Mesendoderm (in vitro differentiated cells): ENCODE results near the gene EXT2.

Experiments used
- DNase-seq: peaks from one replicate; pipeline ENCODE4 v3.0.0; 2013
- H2AK5ac ChIP-seq: 2 replicates; pipeline ENCODE4 v1.6.1; 2013; ENCODE audit warnings: low read length, inconsistent platforms
- H2BK120ac ChIP-seq: 2 replicates; pipeline ENCODE4 v1.6.1; 2013; ENCODE audit warnings: low read depth, mild to moderate bottlenecking, low read length, moderate library complexity, mixed read lengths
- H2BK15ac ChIP-seq: replicated peaks from 2 replicates; pipeline ENCODE4 v1.6.1; 2013; ENCODE audit warnings: low read depth, mild to moderate bottlenecking, moderate library complexity
- H2BK5ac ChIP-seq: 2 replicates; pipeline ENCODE4 v1.6.1; 2013; ENCODE audit warnings: low read length, inconsistent platforms
- H3K18ac ChIP-seq: 2 replicates; pipeline ENCODE4 v1.6.1; 2013; ENCODE audit warnings: mild to moderate bottlenecking, low read length, mixed read lengths
- H3K23ac ChIP-seq: one replicate; pipeline ENCODE4 v1.6.1; 2013; ENCODE audit warnings: low read length
- H3K27ac ChIP-seq: 2 replicates; pipeline ENCODE4 v1.5.1; 2013; ENCODE audit warnings: low read depth, mild to moderate bottlenecking, inconsistent platforms, low read length, moderate library complexity
- H3K27me3 ChIP-seq: 2 replicates; pipeline ENCODE4 v1.6.1; 2013; ENCODE audit warnings: low read length, control low read depth, mild to moderate bottlenecking, inconsistent platforms; ENCODE audit not compliant: insufficient read depth, poor library complexity
- H3K36me3 ChIP-seq: 2 replicates; pipeline ENCODE4 v1.6.1; 2013; ENCODE audit warnings: low read length, inconsistent platforms; ENCODE audit not compliant: control insufficient read depth, insufficient read depth
- H3K4ac ChIP-seq: one replicate; pipeline ENCODE4 v1.6.1; 2013; ENCODE audit warnings: low read depth, mild to moderate bottlenecking, low read length, moderate library complexity
- H3K4me1 ChIP-seq: 2 replicates; pipeline ENCODE4 v1.6.1; 2013; ENCODE audit warnings: low read depth, low read length, inconsistent platforms; ENCODE audit not compliant: control insufficient read depth
- H3K4me2 ChIP-seq: 2 replicates; pipeline ENCODE4 v1.6.1; 2013; ENCODE audit warnings: low read length
- H3K4me3 ChIP-seq: 2 replicates; pipeline ENCODE4 v1.5.1; 2013; ENCODE audit warnings: mild to moderate bottlenecking, low read length
- H3K56ac ChIP-seq: one replicate; pipeline ENCODE4 v1.6.1; 2013; ENCODE audit warnings: low read length
- H3K79me1 ChIP-seq: 2 replicates; pipeline ENCODE4 v1.6.1; 2013; ENCODE audit warnings: low read length, inconsistent platforms
- H3K79me2 ChIP-seq: 2 replicates; pipeline ENCODE4 v1.6.1; 2013; ENCODE audit warnings: mild to moderate bottlenecking, low read length; ENCODE audit not compliant: control insufficient read depth, insufficient read depth
- H3K9ac ChIP-seq: 2 replicates; pipeline ENCODE4 v1.6.1; 2013; ENCODE audit warnings: low read length, inconsistent platforms
- H4K5ac ChIP-seq: one replicate; pipeline ENCODE4 v1.6.1; 2013; ENCODE audit warnings: low read length
- H4K8ac ChIP-seq: one replicate; pipeline ENCODE4 v1.6.1; 2013; ENCODE audit warnings: low read depth, mild to moderate bottlenecking, control low read depth, low read length, moderate library complexity
- WGBS: extraction: QIAGEN DNeasy Blood & Tissue Kit; methylation state at CpG from one replicate; pipeline ENCODE4 v1.1.7; 2013; ENCODE audit warnings: low lambda C conversion rate, missing lambda C conversion rate; ENCODE audit not compliant: insufficient coverage; ENCODE audit errors: extremely low coverage; 5-methylcytosine and 5-hydroxymethylcytosine counted together

The EXT2 gene

GRCh38 chr11:44158384-44158783 is 62.9 kb downstream of the EXT2 start:
- WGBS, result no CpG with 5 or more reads among the region's 2 CpGs
- no peak overlapping the region for H3K27ac ChIP-seq
- H4K8ac ChIP-seq, result no peak overlapping the region
- no peak overlapping the region for H3K56ac ChIP-seq
- H3K4me3 ChIP-seq, result no peak overlapping the region
- no peak for DNase-seq
- H3K9ac ChIP-seq, result no peak overlapping the region
- no peak overlapping the region for H3K18ac ChIP-seq
- H3K4ac ChIP-seq, result no peak overlapping the region
- H2BK15ac ChIP-seq, result no peak overlapping the region
- no peak overlapping the region for H2AK5ac ChIP-seq
- no peaks in the 10 kb centered on the region for H3K79me1 ChIP-seq
- no peak overlapping the region for H4K5ac ChIP-seq
- no peaks in the 10 kb centered on the region for H3K4me1 ChIP-seq
- H2BK5ac ChIP-seq, result no peak overlapping the region
- no peaks in the 10 kb centered on the region for H3K27me3 ChIP-seq
- no peaks in the 10 kb centered on the region for H3K36me3 ChIP-seq
- no peak overlapping the region for H2BK120ac ChIP-seq
- no peak overlapping the region for H3K23ac ChIP-seq
- no peaks in the 10 kb centered on the region for H3K79me2 ChIP-seq
- no peak overlapping the region for H3K4me2 ChIP-seq

GRCh38 chr11:44159848-44160721 is 64.6 kb downstream of the EXT2 start:
- H3K23ac ChIP-seq, result no peak overlapping the region
- H3K18ac ChIP-seq, result no peak overlapping the region
- no peak overlapping the region for H3K27ac ChIP-seq
- no peak overlapping the region for H3K56ac ChIP-seq
- no peaks in the 10 kb centered on the region for H3K79me2 ChIP-seq
- H3K4me3 ChIP-seq, result no peak overlapping the region
- no peak overlapping the region for H3K9ac ChIP-seq
- no peak overlapping the region for H3K4me2 ChIP-seq
- no peaks in the 10 kb centered on the region for H3K27me3 ChIP-seq
- 100% methylated on average over 1 of the region's 1 CpG for WGBS
- H3K4ac ChIP-seq, result no peak overlapping the region
- H4K5ac ChIP-seq, result no peak overlapping the region
- H4K8ac ChIP-seq, result no peak overlapping the region
- DNase-seq, result no peak
- H3K4me1 ChIP-seq, result no peaks in the 10 kb centered on the region
- no peaks in the 10 kb centered on the region for H3K79me1 ChIP-seq
- no peak overlapping the region for H2BK120ac ChIP-seq
- H2BK15ac ChIP-seq, result no peak overlapping the region
- H3K36me3 ChIP-seq, result no peaks in the 10 kb centered on the region
- no peak overlapping the region for H2BK5ac ChIP-seq
- H2AK5ac ChIP-seq, result no peak overlapping the region

GRCh38 chr11:44162004-44162403 is 66.5 kb downstream of the EXT2 start:
- H3K4ac ChIP-seq, result no peak overlapping the region

GRCh38 chr11:44162662-44163061 is 67.2 kb downstream of the EXT2 start:
- no peak overlapping the region for H4K8ac ChIP-seq
- H2BK15ac ChIP-seq, result no peak overlapping the region
- H2AK5ac ChIP-seq, result no peak overlapping the region
- no peaks in the 10 kb centered on the region for H3K79me1 ChIP-seq
- no CpG with 5 or more reads among the region's 2 CpGs for WGBS
- H4K5ac ChIP-seq, result no peak overlapping the region
- H3K79me2 ChIP-seq, result no peaks in the 10 kb centered on the region
- DNase-seq, result no peak
- no peak overlapping the region for H3K23ac ChIP-seq
- H3K18ac ChIP-seq, result no peak overlapping the region
- no peak overlapping the region for H3K4me2 ChIP-seq
- no peaks in the 10 kb centered on the region for H3K27me3 ChIP-seq
- no peaks in the 10 kb centered on the region for H3K4me1 ChIP-seq
- H3K4ac ChIP-seq, result no peak overlapping the region
- H3K36me3 ChIP-seq, result no peaks in the 10 kb centered on the region
- H3K9ac ChIP-seq, result no peak overlapping the region
- no peak overlapping the region for H2BK5ac ChIP-seq
- no peak overlapping the region for H3K27ac ChIP-seq
- H3K56ac ChIP-seq, result no peak overlapping the region
- H3K4me3 ChIP-seq, result no peak overlapping the region
- no peak overlapping the region for H2BK120ac ChIP-seq

More at GRCh38 chr11:44162004-44162403, 66.5 kb downstream of the EXT2 start:
- Histone ChIP-seq H3K27ac (no peak overlapping the region), H3K23ac (no peak overlapping the region), H2BK15ac (no peak overlapping the region), H3K4me1 (no peaks in the 10 kb centered on the region), H2BK120ac (no peak overlapping the region), H3K4me3 (no peak overlapping the region), H3K79me1 (no peaks in the 10 kb centered on the region), H3K18ac (no peak overlapping the region), H3K4me2 (no peak overlapping the region), H3K56ac (no peak overlapping the region), H2BK5ac (no peak overlapping the region), H3K9ac (no peak overlapping the region), H2AK5ac (no peak overlapping the region), H3K36me3 (no peaks in the 10 kb centered on the region), H3K27me3 (no peaks in the 10 kb centered on the region), H4K8ac (no peak overlapping the region), H4K5ac (no peak overlapping the region), H3K79me2 (no peaks in the 10 kb centered on the region)
- DNase-seq, result no peak
- WGBS, result no CpG with 5 or more reads among the region's 1 CpG

GRCh38 chr11:44165432-44165831 is 70.0 kb downstream of the EXT2 start:
- no peak overlapping the region for H3K9ac ChIP-seq
- H3K18ac ChIP-seq, result no peak overlapping the region
- no peak overlapping the region for H4K5ac ChIP-seq
- no peak overlapping the region for H3K27ac ChIP-seq
- WGBS, result no CpG with 5 or more reads among the region's 1 CpG
- no peak overlapping the region for H3K4me2 ChIP-seq
- H4K8ac ChIP-seq, result no peak overlapping the region
- H3K23ac ChIP-seq, result no peak overlapping the region
- no peak overlapping the region for H2BK5ac ChIP-seq
- H3K56ac ChIP-seq, result no peak overlapping the region
- no peaks in the 10 kb centered on the region for H3K79me2 ChIP-seq
- no peak overlapping the region for H3K4ac ChIP-seq
- H2BK15ac ChIP-seq, result no peak overlapping the region
- H3K36me3 ChIP-seq, result no peaks in the 10 kb centered on the region
- no peak overlapping the region for H2AK5ac ChIP-seq
- no peak overlapping the region for H2BK120ac ChIP-seq
- H3K27me3 ChIP-seq, result no peaks in the 10 kb centered on the region
- DNase-seq, result no peak
- H3K79me1 ChIP-seq, result no peaks in the 10 kb centered on the region
- H3K4me1 ChIP-seq, result no peaks in the 10 kb centered on the region
- H3K4me3 ChIP-seq, result no peak overlapping the region

GRCh38 chr11:44167046-44167445 is 71.6 kb downstream of the EXT2 start:
- Histone ChIP-seq H4K8ac (no peak overlapping the region), H3K4me1 (no peaks in the 10 kb centered on the region), H3K9ac (no peak overlapping the region), H3K23ac (no peak overlapping the region), H3K56ac (no peak overlapping the region), H3K4me3 (no peak overlapping the region), H2BK15ac (no peak overlapping the region), H2BK120ac (no peak overlapping the region), H3K27me3 (no peaks in the 10 kb centered on the region), H4K5ac (no peak overlapping the region), H3K79me2 (no peaks in the 10 kb centered on the region), H2AK5ac (no peak overlapping the region), H3K36me3 (no peaks in the 10 kb centered on the region), H3K18ac (no peak overlapping the region), H3K4ac (no peak overlapping the region), H2BK5ac (no peak overlapping the region), H3K4me2 (no peak overlapping the region), H3K27ac (no peak overlapping the region), H3K79me1 (no peaks in the 10 kb centered on the region)
- WGBS, result no CpG with 5 or more reads among the region's 2 CpGs
- no peak for DNase-seq
